ENCODE results near the gene RBM38. TPM values are rescaled to one million over a fixed set of nuclear protein-coding genes. Genes with fewer than 3 reads are reported as not detected.
"Not testable (repeated sequence)": the region's sequence is repeated elsewhere in the genome, so short reads cannot be mapped to it uniquely, and the experiment has no call there.

Gene RBM38
- total RNA-seq, 1 donor from 2014 or later: 33.4 TPM

- Mint-ChIP-seq H3K27ac (ENCODE audit: unreplicated experiment) (no peak overlapping the region), H3K9me3 (no peaks in the 10 kb centered on the region), H3K36me3 (ENCODE audit: low read depth) (no peaks in the 10 kb centered on the region), H3K27me3 (ENCODE audit: low read depth) (no peaks in the 10 kb centered on the region), H3K4me3 (no peak overlapping the region), H3K4me1 (peaks cover 3% of the 10 kb centered on the region)
- DNase-seq (ENCODE audit: low read depth, low spot score): no peak
- no peak for TF ChIP-seq CTCF (conservative IDR thresholded peaks at IDR 0.05)
Measured at GRCh38 chr20:57417830-57418780, 26.9 kb downstream of the RBM38 start.

GRCh38 chr20:57419479-57419878 is 28.3 kb downstream of the RBM38 start:
- not testable (repeated sequence) for DNase-seq (ENCODE audit: low read depth, low spot score); H3K4me1 Mint-ChIP-seq; H3K36me3 Mint-ChIP-seq (ENCODE audit: low read depth); H3K4me3 Mint-ChIP-seq; H3K27me3 Mint-ChIP-seq (ENCODE audit: low read depth); H3K27ac Mint-ChIP-seq (ENCODE audit: unreplicated experiment); H3K9me3 Mint-ChIP-seq

GRCh38 chr20:57420571-57421252 is 29.5 kb downstream of the RBM38 start:
- H3K27me3 Mint-ChIP-seq (ENCODE audit: low read depth): no peaks in the 10 kb centered on the region
- no peaks in the 10 kb centered on the region for H3K36me3 Mint-ChIP-seq (ENCODE audit: low read depth)
- H3K9me3 Mint-ChIP-seq: no peaks in the 10 kb centered on the region
- no peak overlapping the region for H3K27ac Mint-ChIP-seq (ENCODE audit: unreplicated experiment)
- DNase-seq (ENCODE audit: low read depth, low spot score): no peak
- H3K4me3 Mint-ChIP-seq: no peak overlapping the region
- H3K4me1 Mint-ChIP-seq: peaks cover 7% of the 10 kb centered on the region
- TF ChIP-seq CTCF (conservative IDR thresholded peaks at IDR 0.05): no peak

GRCh38 chr20:57421253-57422220 is 30.3 kb downstream of the RBM38 start:
- Mint-ChIP-seq H3K4me1 (peaks cover 12% of the 10 kb centered on the region), H3K4me3 (no peak overlapping the region), H3K27ac (ENCODE audit: unreplicated experiment) (no peak overlapping the region), H3K36me3 (ENCODE audit: low read depth) (no peaks in the 10 kb centered on the region), H3K9me3 (no peaks in the 10 kb centered on the region), H3K27me3 (ENCODE audit: low read depth) (no peaks in the 10 kb centered on the region)
- no peak for DNase-seq (ENCODE audit: low read depth, low spot score)
- TF ChIP-seq CTCF (conservative IDR thresholded peaks at IDR 0.05): no peak

- Mint-ChIP-seq H3K27ac (ENCODE audit: unreplicated experiment) (no peak overlapping the region), H3K27me3 (ENCODE audit: low read depth) (no peaks in the 10 kb centered on the region), H3K4me1 (peaks cover 12% of the 10 kb centered on the region), H3K4me3 (no peak overlapping the region), H3K9me3 (no peaks in the 10 kb centered on the region), H3K36me3 (ENCODE audit: low read depth) (no peaks in the 10 kb centered on the region)
- no peak for DNase-seq (ENCODE audit: low read depth, low spot score)
- no peak for TF ChIP-seq CTCF (conservative IDR thresholded peaks at IDR 0.05)
Measured at GRCh38 chr20:57422254-57422653, 31.1 kb downstream of the RBM38 start.
